H1 (cell line): ENCODE data around the gene PTBP3.

ENCODE experiments used
- CEBPB ChIP-seq: IDR thresholded peaks from 2 replicates; pipeline ENCODE4 v1.6.1; 2012; ENCODE audit warnings: low read depth, low read length
- CHD1 ChIP-seq: IDR thresholded peaks from 2 replicates; pipeline ENCODE4 v1.6.1; 2012; ENCODE audit warnings: low read depth, low read length, improper control_type of control experiment
- CTCF ChIP-seq, 3 experiments: IDR thresholded peaks; 1 replicate in 2 of 3; 2 replicates in 1 of 3; pipeline versions ENCODE4 v1.5.1 to v1.6.1; 2011; ENCODE audit warnings: low read length in 3 of 3, mild to moderate bottlenecking in 3 of 3, inconsistent platforms in 2 of 3, low read depth in 1 of 3, moderate library complexity in 1 of 3; ENCODE audit not compliant: insufficient read depth in 1 of 3; ENCODE audit errors: control extremely low read depth in 1 of 3
- EZH2 ChIP-seq: fragments of 200-600 bp; sonication (generic); IDR thresholded peaks from 2 replicates; pipeline ENCODE4 v1.7.1; 2012; ENCODE audit warnings: low read depth, mild to moderate bottlenecking, moderate library complexity, low read length, inconsistent platforms; ENCODE audit not compliant: severe bottlenecking
- FOSL1 ChIP-seq: IDR thresholded peaks from 2 replicates; pipeline ENCODE4 v1.6.1; 2011; ENCODE audit warnings: mild to moderate bottlenecking, low read depth, low read length, moderate library complexity; ENCODE audit not compliant: insufficient read depth
- JUN ChIP-seq: IDR thresholded peaks from 2 replicates; pipeline ENCODE4 v1.6.1; 2011; ENCODE audit warnings: low read depth, mild to moderate bottlenecking, improper control_type of control experiment, low read length
- MAFK ChIP-seq: IDR thresholded peaks from 2 replicates; pipeline ENCODE4 v1.6.1; 2012; ENCODE audit warnings: low read depth, mild to moderate bottlenecking, improper control_type of control experiment, low read length
- POLR2A ChIP-seq, 2 experiments: IDR thresholded peaks; 1 replicate in 1 of 2; 2 replicates in 1 of 2; pipeline ENCODE4 v1.6.1; 2011; ENCODE audit warnings: low read depth in 2 of 2, low read length in 2 of 2, mild to moderate bottlenecking in 2 of 2; ENCODE audit errors: control extremely low read depth in 1 of 2
- POLR2AphosphoS5 ChIP-seq: IDR thresholded peaks from 2 replicates; pipeline ENCODE4 v1.6.1; 2011; ENCODE audit warnings: low read depth, low read length
- RAD21 ChIP-seq, 2 experiments: IDR thresholded peaks in 1 of 2; conservative IDR thresholded peaks in 1 of 2; 2 replicates each; pipeline ENCODE4 v1.6.1; 2011; ENCODE audit warnings: low read depth in 2 of 2, low read length in 2 of 2, improper control_type of control experiment in 1 of 2, inconsistent platforms in 1 of 2, mild to moderate bottlenecking in 1 of 2, moderate library complexity in 1 of 2
- SP1 ChIP-seq: IDR thresholded peaks from 2 replicates; pipeline ENCODE4 v1.6.1; 2011; ENCODE audit warnings: low read depth, low read length
- SP2 ChIP-seq: IDR thresholded peaks from 2 replicates; pipeline ENCODE4 v1.6.1; 2012; ENCODE audit warnings: mild to moderate bottlenecking, low read length, inconsistent platforms
- SUZ12 ChIP-seq: fragments of 200-600 bp; sonication (generic); IDR thresholded peaks from 2 replicates; pipeline ENCODE4 v1.6.1; 2012; ENCODE audit warnings: mild to moderate bottlenecking, inconsistent platforms, low read length, moderate library complexity, mixed read lengths
- ZNF274 ChIP-seq: IDR thresholded peaks from 2 replicates; pipeline ENCODE4 v1.7.0; 2012; ENCODE audit warnings: low read length, borderline replicate concordance; ENCODE audit errors: extremely low read depth

- no peak for TF ChIP-seq CTCF (IDR thresholded peaks at IDR 0.05; ENCODE audit: control extremely low read depth in 1 of 3, insufficient read depth in 1 of 3, low read depth in 1 of 3, low read length in 3 of 3)
- no peak for TF ChIP-seq POLR2A (IDR thresholded peaks at IDR 0.05; ENCODE audit: control extremely low read depth in 1 of 2, low read depth in 2 of 2, low read length in 2 of 2)
- no peak for TF ChIP-seq EZH2
- no peak for TF ChIP-seq SP2
- TF ChIP-seq POLR2AphosphoS5: no peak
- no peak for TF ChIP-seq ZNF274
- no peak for TF ChIP-seq CHD1
- TF ChIP-seq RAD21 (IDR thresholded peaks at IDR 0.05 in 1 of 2, conservative IDR thresholded peaks at IDR 0.05 in 1 of 2; ENCODE audit: low read depth in 2 of 2, low read length in 2 of 2): no peak
- TF ChIP-seq FOSL1: no peak
- TF ChIP-seq CEBPB: no peak
- TF ChIP-seq JUN: no peak
- TF ChIP-seq MAFK: no peak
- no peak for TF ChIP-seq SP1
- TF ChIP-seq SUZ12: no peak
Observed at GRCh38 chr9:112378328-112379176, 45.1 kb upstream of the PTBP3 start.
